ENCODE data around the gene GABRB3. TPM values are rescaled to one million over a fixed set of nuclear protein-coding genes. Genes with fewer than 3 reads are reported as not detected.

The GABRB3 gene
- total RNA-seq (2014; rRNA removed; shearing (Covaris generic)) = 3.3 and 6.6 TPM in 2 replicates

DNA sequence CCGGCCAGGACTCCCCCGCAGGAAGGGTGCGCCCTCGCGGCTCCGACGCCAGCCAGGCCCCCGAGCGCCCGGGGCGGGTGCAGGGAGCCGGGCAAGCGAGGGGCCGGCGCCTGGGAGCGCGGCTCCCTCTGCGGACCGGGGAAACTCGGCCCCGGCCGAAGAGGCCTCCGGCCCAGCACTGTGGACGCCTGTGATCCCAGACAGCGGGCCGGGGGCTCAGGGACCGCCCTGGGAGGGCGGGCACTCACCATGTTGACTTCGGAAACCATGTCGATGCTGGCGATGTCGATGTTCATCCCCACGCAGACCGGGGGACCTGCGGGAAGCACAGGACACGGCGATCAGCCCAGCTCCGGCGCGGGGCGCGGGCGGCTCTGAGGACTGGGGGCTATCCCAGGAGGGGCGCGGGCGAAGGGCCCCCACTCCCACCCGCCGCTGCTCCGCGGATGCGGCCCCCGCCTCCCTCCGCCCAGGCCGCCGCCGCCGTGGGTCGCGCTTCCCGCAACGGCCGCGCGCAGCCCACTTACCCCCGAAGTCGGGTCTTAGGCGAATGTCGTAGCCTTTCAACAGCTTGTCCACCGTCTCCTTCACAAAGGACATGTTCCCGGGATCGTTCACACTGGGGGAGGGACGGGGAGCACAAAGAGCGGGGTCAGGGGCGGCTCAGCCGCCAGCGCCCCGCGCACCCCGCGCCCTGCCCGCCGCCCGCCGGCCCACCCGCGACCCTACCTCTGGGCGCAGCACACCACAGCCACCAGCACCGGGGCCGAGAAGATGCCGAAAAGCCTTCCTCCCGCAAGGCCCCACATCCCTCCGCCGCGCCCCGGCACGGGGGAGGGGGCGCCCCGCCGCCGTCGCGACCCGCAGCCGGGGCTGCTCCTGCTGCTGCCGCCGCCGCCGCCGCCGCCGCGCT, at the start of gene GABRB3:
Gene GABRB3, minus strand, starts transcription at position 913 of the 913 bp plus-strand sequence.
- peak; percentile 10 for DNase-seq (ENCODE audit: low read depth)

DNA sequence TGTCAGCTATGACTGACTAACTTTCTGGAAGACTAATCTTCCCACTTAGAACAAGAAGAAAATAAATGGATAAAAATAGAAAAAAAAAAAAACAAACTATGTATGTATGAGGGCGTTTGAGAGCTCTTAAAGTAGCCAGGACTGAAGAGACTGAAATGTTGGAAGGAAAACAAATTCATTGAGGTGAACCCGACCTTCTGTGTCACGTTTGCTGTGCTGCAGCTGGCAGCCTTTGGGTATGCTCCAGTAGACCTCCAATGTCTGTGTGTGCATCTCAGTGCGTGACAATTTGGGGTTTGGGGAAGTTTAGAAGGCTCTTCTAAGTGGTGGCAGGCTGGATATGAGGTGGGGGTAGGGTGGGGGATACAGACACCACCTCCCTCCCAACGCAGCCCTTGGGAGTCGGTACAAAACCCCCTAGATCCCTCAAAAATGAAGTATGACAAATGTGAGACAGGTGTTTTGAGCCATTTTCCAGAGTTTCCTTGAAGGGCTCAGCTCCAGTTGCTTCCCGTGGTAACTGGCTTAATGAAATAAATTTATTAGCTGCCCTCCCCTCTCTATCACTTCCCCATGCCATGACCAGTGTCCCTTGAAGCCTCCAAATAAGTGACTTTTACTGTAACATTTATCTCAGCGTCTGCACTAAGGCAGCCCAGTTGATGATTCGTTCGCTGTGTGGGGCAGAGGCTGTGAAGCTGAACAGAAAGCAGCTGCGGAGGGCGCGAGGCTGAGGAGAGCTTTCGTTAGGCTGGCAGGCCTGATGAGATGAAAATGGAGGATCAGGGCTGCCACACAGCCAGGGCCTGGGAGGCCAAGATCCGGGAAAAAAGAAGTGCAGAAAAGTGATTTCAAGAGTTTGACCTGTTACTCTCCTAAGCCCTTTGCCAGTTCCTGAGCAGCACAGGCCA, 34.9 kb upstream of the GABRB3 start:
- DNase-seq (ENCODE audit: low read depth) = peak; percentile 17

GRCh38 chr15:26806574-26806973, 33.7 kb upstream of the GABRB3 start:
- no peak for DNase-seq (ENCODE audit: low read depth)

GRCh38 chr15:26806151-26806550, 33.3 kb upstream of the GABRB3 start:
- DNase-seq (ENCODE audit: low read depth) = no peak

DNA sequence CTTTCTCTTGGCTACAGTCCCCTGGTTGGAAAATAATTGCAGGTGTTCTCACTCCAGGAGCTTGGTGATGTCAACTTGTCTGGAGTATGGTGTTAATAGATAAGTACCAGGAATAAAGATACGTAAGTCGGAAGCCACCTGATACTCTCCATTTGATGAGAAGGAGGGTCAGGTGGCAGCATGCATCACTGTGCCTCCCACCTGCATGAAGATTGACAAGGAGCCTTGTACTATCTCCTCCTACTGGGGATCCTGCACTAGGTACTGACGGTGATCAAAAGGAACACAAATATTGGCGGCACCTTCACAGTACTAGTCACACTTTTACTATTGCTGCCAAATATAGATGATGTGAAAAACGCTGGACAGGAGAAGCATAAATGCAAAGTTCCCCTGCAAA, 32.6 kb upstream of the GABRB3 start:
- no peak for DNase-seq (ENCODE audit: low read depth)

- DNase-seq (ENCODE audit: low read depth) = peak; percentile 23
Measured at GRCh38 chr15:26804063-26804804, 31.4 kb upstream of the GABRB3 start.

GRCh38 chr15:26790118-26790517, 17.3 kb upstream of the GABRB3 start:
- no peak for DNase-seq (ENCODE audit: low read depth)

- no peak for DNase-seq (ENCODE audit: low read depth)
Measured at GRCh38 chr15:26781816-26782215, 8.9 kb upstream of the GABRB3 start.

DNA sequence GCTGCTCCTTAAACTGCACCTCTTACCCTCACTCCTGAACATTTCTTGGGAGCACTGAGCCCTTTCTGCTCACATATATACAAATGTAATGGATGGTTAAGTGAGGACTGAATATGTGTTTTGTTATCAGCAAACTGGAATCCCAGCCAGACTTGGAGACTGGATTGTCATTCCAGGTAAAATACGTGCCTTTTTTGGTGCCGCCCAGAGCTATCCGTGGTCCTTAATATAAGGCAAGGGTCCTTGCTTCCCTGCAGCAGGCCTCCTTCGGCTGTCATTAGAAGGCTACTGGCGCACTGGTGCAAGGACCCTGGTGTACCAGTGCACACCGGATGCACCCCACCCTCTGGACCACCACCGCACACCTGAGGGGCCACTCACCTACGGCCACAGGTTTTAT, 1.1 kb upstream of the GABRB3 start:
- DNase-seq (ENCODE audit: low read depth) = peak; percentile 8

GRCh38 chr15:26773067-26773877, 406 bp upstream of the GABRB3 start:
- DNase-seq (ENCODE audit: low read depth) = peak; percentile 69

DNA sequence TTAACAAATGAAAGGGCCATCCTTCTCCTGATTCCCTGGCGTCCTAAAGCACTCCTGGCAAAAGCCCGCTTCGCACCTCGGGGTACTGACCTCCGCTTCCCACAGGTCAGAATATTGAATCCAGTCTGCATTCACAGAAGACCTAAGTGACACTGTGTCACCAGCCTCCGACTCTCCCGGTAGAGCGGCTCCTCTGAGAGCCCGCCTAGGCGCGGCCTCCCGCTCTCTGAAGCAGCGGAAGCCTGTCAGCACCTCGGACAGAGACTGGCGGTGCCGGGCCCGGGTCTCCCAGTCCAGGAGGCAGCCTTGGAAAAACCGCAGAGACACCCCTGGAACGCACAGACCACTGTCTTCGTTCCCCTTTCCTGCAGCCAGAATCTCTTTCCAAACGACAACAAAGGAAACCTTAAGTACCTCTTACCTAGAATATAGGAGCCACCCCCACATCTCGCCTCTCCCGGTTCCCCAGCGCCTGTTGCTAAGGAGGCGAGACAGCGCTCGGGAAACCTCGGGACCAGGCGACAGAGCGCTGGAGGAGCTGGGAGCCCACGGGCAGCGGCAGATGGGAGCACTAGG, 1.2 kb downstream of the GABRB3 start:
- peak; percentile 66 for DNase-seq (ENCODE audit: low read depth)

DNA sequence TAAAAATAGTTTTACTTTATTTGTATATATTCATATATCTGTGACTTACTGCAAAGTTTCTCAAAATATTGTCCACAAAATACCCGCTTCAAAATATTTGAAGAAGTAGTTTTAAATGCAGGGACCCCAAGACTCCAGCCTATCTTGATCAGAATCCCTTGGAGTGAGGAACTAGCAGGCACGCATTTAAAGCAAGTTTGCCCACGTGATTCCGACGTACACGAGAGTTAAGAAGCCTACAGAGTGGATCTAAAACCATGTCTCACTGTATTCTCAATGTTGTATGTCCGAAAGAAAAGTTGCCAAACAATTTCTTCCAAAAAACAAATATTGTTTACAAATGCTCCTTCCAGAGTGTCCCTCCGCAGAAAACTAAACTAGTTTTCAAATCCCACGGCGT, 1.7 kb downstream of the GABRB3 start:
- DNase-seq (ENCODE audit: low read depth) = no peak

- peak; percentile 43 for DNase-seq (ENCODE audit: low read depth)
Measured at GRCh38 chr15:26767169-26767670, 5.6 kb downstream of the GABRB3 start.

- no peak for DNase-seq (ENCODE audit: low read depth)
Measured at GRCh38 chr15:26766262-26766661, 6.6 kb downstream of the GABRB3 start.

DNA sequence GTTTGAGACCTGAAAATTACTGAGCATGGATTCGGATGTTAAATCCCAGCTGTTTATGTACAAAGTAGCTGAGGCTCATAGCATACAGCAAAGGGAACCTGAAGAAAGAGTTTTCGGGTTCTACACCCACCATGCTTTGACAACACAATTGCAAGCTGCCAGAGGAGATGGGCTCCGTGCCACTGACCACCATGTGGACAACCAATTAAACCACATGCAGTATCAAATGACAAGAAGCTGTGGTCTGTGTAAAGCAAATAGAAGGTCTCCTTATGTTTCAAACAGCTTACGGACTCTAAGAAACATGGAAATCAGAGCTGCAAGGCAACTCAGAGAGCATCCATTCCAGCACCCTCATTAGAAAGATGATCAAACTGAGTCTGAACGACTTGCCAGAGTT, 12.9 kb downstream of the GABRB3 start:
- peak; percentile 68 for DNase-seq (ENCODE audit: low read depth)

DNA sequence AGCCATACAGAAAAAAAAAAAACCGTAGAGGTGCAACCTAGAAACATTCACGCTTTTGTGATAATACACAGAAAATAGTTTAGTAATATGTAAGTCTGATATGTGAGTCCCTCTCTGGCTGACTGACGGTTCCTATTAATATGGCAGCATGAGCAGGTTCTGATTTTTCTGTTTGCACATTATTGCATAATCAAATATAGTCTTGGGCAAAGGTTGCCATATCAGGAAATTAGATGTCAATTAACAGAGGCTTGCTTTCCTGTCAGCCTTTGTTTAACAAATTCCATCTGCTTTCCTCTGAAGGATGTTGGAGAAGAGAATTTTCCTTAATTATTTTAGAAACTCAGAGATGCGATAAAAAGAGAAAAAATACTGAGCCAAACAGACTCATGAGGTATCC, 14.8 kb downstream of the GABRB3 start:
- no peak for DNase-seq (ENCODE audit: low read depth)

DNA sequence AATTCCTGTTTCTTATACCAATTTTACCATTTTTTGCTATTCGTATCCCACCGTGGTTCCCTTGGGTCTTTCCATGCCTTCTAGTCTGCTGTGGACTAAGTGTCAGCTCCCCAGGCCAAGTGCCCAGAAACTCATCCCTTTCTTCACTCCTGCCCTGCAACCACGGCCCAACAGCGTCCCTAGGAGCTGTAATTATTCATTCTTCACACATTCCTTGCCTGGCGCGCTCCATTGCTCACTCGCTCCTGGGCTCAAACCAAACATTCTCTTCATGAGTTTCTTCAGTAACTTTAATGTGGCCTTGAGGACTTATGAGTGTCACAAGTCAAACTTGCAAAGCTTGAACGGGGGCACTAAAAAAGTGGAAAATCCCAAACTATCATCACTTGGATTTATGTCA, 15.7 kb downstream of the GABRB3 start:
- no peak for DNase-seq (ENCODE audit: low read depth)

GRCh38 chr15:26744894-26745293, 28.0 kb downstream of the GABRB3 start:
- peak; percentile 9 for DNase-seq (ENCODE audit: low read depth)

DNA sequence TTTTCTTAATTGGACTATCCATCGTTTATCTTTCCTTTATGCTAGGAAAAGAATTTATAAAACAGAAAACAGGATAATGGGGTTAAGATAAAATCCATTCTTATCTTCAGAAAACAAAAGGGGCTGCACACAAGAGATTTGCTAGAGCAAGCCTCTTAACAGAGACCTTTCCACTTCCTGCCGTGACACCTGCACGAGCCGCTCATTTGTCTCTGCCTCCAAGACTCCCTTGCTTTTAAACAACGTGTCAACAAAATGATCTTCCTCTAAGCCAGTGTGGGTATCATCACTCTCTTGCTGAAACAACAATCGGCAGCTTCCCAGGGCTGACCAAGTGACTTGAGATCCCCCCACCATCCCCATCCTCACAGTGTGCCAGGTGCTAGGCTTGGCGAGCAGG, 33.1 kb downstream of the GABRB3 start:
- no peak for DNase-seq (ENCODE audit: low read depth)

- DNase-seq (ENCODE audit: low read depth) = no peak
Measured at GRCh38 chr15:26738996-26739395, 33.9 kb downstream of the GABRB3 start.

Data from Daoy (cell line).